Measurements from ENCODE around the gene FABP1.

FABP1 gene

DNA sequence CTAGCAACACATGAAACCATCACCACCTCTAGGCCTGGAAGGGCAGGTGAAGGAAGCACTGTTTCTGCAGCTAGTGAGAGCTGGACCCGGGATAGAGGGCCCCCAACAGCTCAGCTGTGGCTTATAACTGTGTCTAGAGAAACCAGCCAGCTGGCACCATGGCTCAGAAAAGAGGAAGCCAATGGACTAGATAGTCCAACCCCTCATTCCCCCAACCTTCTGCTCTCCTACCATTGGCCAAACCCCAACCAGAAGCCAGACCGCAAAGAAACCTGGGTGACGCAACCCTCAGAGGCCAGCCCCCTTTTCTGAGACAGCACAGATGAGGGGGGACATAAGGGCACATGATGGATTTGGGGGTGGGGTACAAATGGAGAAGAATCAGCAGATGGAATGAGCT, 35.9 kb downstream of the FABP1 start:
- Histone ChIP-seq H3K79me2 (ENCODE audit: low read length) (no peaks in the 10 kb centered on the region), H4K20me1 (ENCODE audit: insufficient read depth, low read length) (no peaks in the 10 kb centered on the region), H3K4me3 (ENCODE audit: low read length) (no peak overlapping the region), H2AFZ (ENCODE audit: low read length) (no peak overlapping the region), H3K9me3 (replicated peaks; ENCODE audit: insufficient read depth, low read length) (no peaks in the 10 kb centered on the region), H3K9me2 (replicated peaks; ENCODE audit: insufficient read depth, low read length) (no peaks in the 10 kb centered on the region), H3K27ac (ENCODE audit: low read length) (no peak overlapping the region), H3K36me3 (replicated peaks; ENCODE audit: insufficient read depth, low read length) (no peaks in the 10 kb centered on the region), H3K9ac (ENCODE audit: low read length) (no peak overlapping the region), H3K4me1 (ENCODE audit: low read length) (no peaks in the 10 kb centered on the region), H3F3A (ENCODE audit: insufficient read depth, low read length) (no peaks in the 10 kb centered on the region), H3K27me3 (replicated peaks; ENCODE audit: insufficient read depth, low read length) (no peaks in the 10 kb centered on the region), H3K4me2 (ENCODE audit: low read depth, low read length) (no peak overlapping the region)
- TF ChIP-seq EZH2phosphoT487 (IDR thresholded peaks at IDR 0.05; ENCODE audit: low read length) (no peak), EZH2 (optimal IDR thresholded peaks at IDR 0.05; ENCODE audit: low read depth, low read length) (no peak), CTCF (IDR thresholded peaks at IDR 0.05; ENCODE audit: low read length) (no peak)
- DNase-seq, result no peak

DNA sequence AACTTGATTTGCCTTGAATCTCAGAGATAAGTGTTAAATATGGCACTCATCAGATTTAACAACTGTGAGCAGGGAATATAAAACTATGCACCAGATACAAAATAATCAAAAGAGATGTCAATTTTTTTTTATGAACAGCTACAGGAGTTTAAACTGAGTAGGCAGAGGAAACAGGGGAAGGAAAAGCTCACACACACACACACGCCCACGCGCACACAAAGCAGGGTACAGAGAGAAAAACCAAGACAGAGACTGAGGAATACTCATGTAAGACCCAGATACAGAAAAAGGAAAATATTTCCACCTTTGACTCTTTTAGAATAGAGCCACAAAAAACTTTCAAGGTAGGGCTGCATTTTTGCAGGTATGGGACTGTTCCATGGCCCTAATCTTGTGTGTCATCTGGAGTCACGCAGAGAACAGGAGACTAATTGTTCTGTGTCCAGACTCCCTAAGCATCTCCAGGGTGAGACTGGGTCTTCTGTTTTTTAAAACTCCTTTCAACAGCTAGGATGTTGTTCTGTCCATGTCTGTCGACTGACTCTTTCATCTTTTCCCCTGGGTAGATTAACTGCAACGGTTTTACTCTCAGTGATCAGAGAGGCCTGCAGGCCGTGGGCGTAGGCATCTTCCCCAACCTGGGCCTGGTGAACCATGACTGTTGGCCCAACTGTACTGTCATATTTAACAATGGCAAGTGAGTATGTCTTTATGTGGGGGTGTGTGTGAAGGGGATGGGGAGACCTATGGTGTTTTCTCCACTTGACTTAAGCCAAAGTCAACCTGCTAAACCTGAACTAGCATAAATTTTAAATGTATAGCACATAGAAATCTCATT, 37.2 kb downstream of the FABP1 start:
- Histone ChIP-seq H3K4me1 (ENCODE audit: low read length) (no peaks in the 10 kb centered on the region), H3K9me3 (replicated peaks; ENCODE audit: insufficient read depth, low read length) (no peaks in the 10 kb centered on the region), H3K4me2 (ENCODE audit: low read depth, low read length) (no peak overlapping the region)

DNA sequence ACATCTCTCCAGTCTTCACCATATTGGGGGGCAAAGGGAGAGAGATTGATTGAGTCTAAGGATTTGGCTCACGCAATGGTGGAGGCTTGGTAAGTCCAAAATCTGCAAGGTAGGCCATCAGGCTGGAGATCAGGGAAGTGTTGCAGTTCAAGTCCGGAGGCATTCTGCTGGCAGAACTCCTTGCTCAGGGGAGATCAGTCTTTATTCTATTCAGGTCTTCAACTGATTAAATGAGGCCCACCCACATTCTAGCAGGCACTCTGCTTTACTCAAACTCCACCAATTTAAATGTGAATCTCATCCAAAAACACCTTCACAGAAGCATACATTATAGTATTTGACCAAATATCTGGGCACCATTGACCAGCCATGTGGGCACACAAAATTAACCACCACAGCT, 38.9 kb downstream of the FABP1 start:
- Histone ChIP-seq H3K4me1 (ENCODE audit: low read length) (no peaks in the 10 kb centered on the region), H3K4me3 (ENCODE audit: low read length) (no peak overlapping the region), H3K4me2 (ENCODE audit: low read depth, low read length) (no peak overlapping the region), H4K20me1 (ENCODE audit: insufficient read depth, low read length) (no peaks in the 10 kb centered on the region), H3K27ac (ENCODE audit: low read length) (no peak overlapping the region), H3F3A (ENCODE audit: insufficient read depth, low read length) (no peaks in the 10 kb centered on the region), H3K79me2 (ENCODE audit: low read length) (no peaks in the 10 kb centered on the region), H3K9me3 (replicated peaks; ENCODE audit: insufficient read depth, low read length) (no peaks in the 10 kb centered on the region), H3K27me3 (replicated peaks; ENCODE audit: insufficient read depth, low read length) (no peaks in the 10 kb centered on the region), H3K9me2 (replicated peaks; ENCODE audit: insufficient read depth, low read length) (no peaks in the 10 kb centered on the region), H3K9ac (ENCODE audit: low read length) (no peak overlapping the region), H3K36me3 (replicated peaks; ENCODE audit: insufficient read depth, low read length) (no peaks in the 10 kb centered on the region), H2AFZ (ENCODE audit: low read length) (no peak overlapping the region)
- no peak for DNase-seq
- no peak for TF ChIP-seq CTCF (IDR thresholded peaks at IDR 0.05; ENCODE audit: low read length)
- no peak for TF ChIP-seq EZH2 (optimal IDR thresholded peaks at IDR 0.05; ENCODE audit: low read depth, low read length)
- no peak for TF ChIP-seq EZH2phosphoT487 (IDR thresholded peaks at IDR 0.05; ENCODE audit: low read length)

More for the DNA sequence above, 37.2 kb downstream of the FABP1 start:
- H3K27me3 ChIP-seq (replicated peaks; ENCODE audit: insufficient read depth, low read length), result no peaks in the 10 kb centered on the region
- H3F3A ChIP-seq (ENCODE audit: insufficient read depth, low read length), result no peaks in the 10 kb centered on the region
- no peaks in the 10 kb centered on the region for H3K36me3 ChIP-seq (replicated peaks; ENCODE audit: insufficient read depth, low read length)
- H3K79me2 ChIP-seq (ENCODE audit: low read length), result no peaks in the 10 kb centered on the region
- H3K9ac ChIP-seq (ENCODE audit: low read length), result no peak overlapping the region
- DNase-seq, result no peak
- H4K20me1 ChIP-seq (ENCODE audit: insufficient read depth, low read length), result no peaks in the 10 kb centered on the region
- no peak overlapping the region for H3K27ac ChIP-seq (ENCODE audit: low read length)
- TF ChIP-seq EZH2 (optimal IDR thresholded peaks at IDR 0.05; ENCODE audit: low read depth, low read length), result no peak
- TF ChIP-seq EZH2phosphoT487 (IDR thresholded peaks at IDR 0.05; ENCODE audit: low read length), result no peak
- TF ChIP-seq CTCF (IDR thresholded peaks at IDR 0.05; ENCODE audit: low read length), result no peak
- H3K9me2 ChIP-seq (replicated peaks; ENCODE audit: insufficient read depth, low read length), result no peaks in the 10 kb centered on the region
- H2AFZ ChIP-seq (ENCODE audit: low read length), result no peak overlapping the region
- no peak overlapping the region for H3K4me3 ChIP-seq (ENCODE audit: low read length)

All from MM.1S (cell line).